Left forelimb (tissue), 1 donor: ENCODE data around the gene COX6A2.

Experiments
- DNase-seq: peaks from one replicate; pipeline ENCODE4 v3.0.0-alpha.2; 2018; ENCODE audit warnings: low spot score

Gene COX6A2

GRCh38 chr16:31428279-31428597 is at the start of gene COX6A2:
COX6A2 (minus strand) TSS chr16:31428360; CDS start chr16:31428325, 35 bp downstream.
- peak; percentile 63 for DNase-seq

GRCh38 chr16:31477220-31478216 is 49.4 kb upstream of the COX6A2 start:
- DNase-seq, result no peak

- no peak for DNase-seq
These were observed 48.4 kb upstream of the COX6A2 start for GRCh38 chr16:31476303-31477219.

GRCh38 chr16:31475946-31476302 is 47.8 kb upstream of the COX6A2 start:
- DNase-seq, result no peak

- DNase-seq, result no peak
These were observed 46.9 kb upstream of the COX6A2 start for GRCh38 chr16:31474773-31475738.

GRCh38 chr16:31474173-31474714 is 46.1 kb upstream of the COX6A2 start:
- no peak for DNase-seq

- no peak for DNase-seq
These were observed 45.3 kb upstream of the COX6A2 start for GRCh38 chr16:31473264-31473984.

GRCh38 chr16:31472709-31473203 is 44.6 kb upstream of the COX6A2 start:
- DNase-seq, result peak; percentile 89

- DNase-seq, result peak; percentile 87
These were observed 43.9 kb upstream of the COX6A2 start, which contains the start of gene TGFB1I1 for GRCh38 chr16:31471875-31472708. TGFB1I1 (plus strand) TSS chr16:31472152; CDS start chr16:31472189, 37 bp downstream.

GRCh38 chr16:31471241-31471874 is 43.2 kb upstream of the COX6A2 start:
- no peak for DNase-seq

- DNase-seq, result no peak
These were observed 42.5 kb upstream of the COX6A2 start for GRCh38 chr16:31470615-31471014.

- DNase-seq, result no peak
These were observed 39.7 kb upstream of the COX6A2 start for GRCh38 chr16:31467858-31468257.

- DNase-seq, result no peak
These were observed 39.1 kb upstream of the COX6A2 start for GRCh38 chr16:31467151-31467773.

GRCh38 chr16:31466381-31466841 is 38.3 kb upstream of the COX6A2 start:
- DNase-seq, result no peak

- no peak for DNase-seq
These were observed 37.7 kb upstream of the COX6A2 start for GRCh38 chr16:31465788-31466370.

GRCh38 chr16:31464781-31465260 is 36.7 kb upstream of the COX6A2 start:
- DNase-seq, result no peak

- DNase-seq, result no peak
These were observed 36.2 kb upstream of the COX6A2 start for GRCh38 chr16:31464348-31464769.
